CD14-positive monocyte (primary cell): ENCODE measurements around the gene PDIA5. TPM values are rescaled to one million over a fixed set of nuclear protein-coding genes. Genes with fewer than 3 reads are reported as not detected.

Experiments
- DNase-seq, 3 donors: peaks; one replicate each; pipeline ENCODE4 v3.0.0-alpha.2; 2011 to 2022
- H2AFZ ChIP-seq: 2 replicates; pipeline ENCODE4 v1.6.0; 2012; ENCODE audit warnings: mild to moderate bottlenecking, low read depth, low read length, inconsistent platforms; ENCODE audit not compliant: insufficient read depth, poor library complexity, severe bottlenecking
- H3K27ac ChIP-seq, 2 donors: 1 replicate in 1 of 2; 2 replicates in 1 of 2; pipeline ENCODE4 v1.5.1; 2012 to 2013; ENCODE audit warnings: low read length in 2 of 2, control low read depth in 1 of 2, inconsistent platforms in 1 of 2, low read depth in 1 of 2, mild to moderate bottlenecking in 1 of 2
- H3K27me3 ChIP-seq, 2 donors: one replicate each; pipeline versions ENCODE4 v1.6.0 to v1.6.1; 2011 to 2013; ENCODE audit warnings: low read length in 2 of 2; ENCODE audit not compliant: control insufficient read depth in 2 of 2, insufficient read depth in 2 of 2
- H3K36me3 ChIP-seq, 2 donors: replicated peaks in 1 of 2; 1 replicate in 1 of 2; 2 replicates in 1 of 2; pipeline versions ENCODE4 v1.5.1 to v1.6.1; 2012 to 2013; ENCODE audit warnings: low read length in 2 of 2, control low read depth in 1 of 2, inconsistent platforms in 1 of 2, mild to moderate bottlenecking in 1 of 2; ENCODE audit not compliant: insufficient read depth in 2 of 2, control insufficient read depth in 1 of 2
- H3K4me1 ChIP-seq, 2 donors: 1 replicate in 1 of 2; 2 replicates in 1 of 2; pipeline versions ENCODE4 v1.5.1 to v1.6.1; 2012 to 2013; ENCODE audit warnings: low read length in 2 of 2, control low read depth in 1 of 2, inconsistent platforms in 1 of 2, mild to moderate bottlenecking in 1 of 2, moderate library complexity in 1 of 2; ENCODE audit not compliant: insufficient read depth in 2 of 2, control insufficient read depth in 1 of 2
- H3K4me2 ChIP-seq: replicated peaks from 2 replicates; pipeline ENCODE3; 2012; ENCODE audit warnings: low read length, moderate library complexity, mild to moderate bottlenecking; ENCODE audit not compliant: poor library complexity, severe bottlenecking; ENCODE audit errors: extremely low read depth
- H3K4me3 ChIP-seq, 3 experiments: fragments of 200-600 bp in 1 of 3; sonication (generic) in 1 of 3; replicated peaks in 1 of 3; 1 replicate in 2 of 3; 2 replicates in 1 of 3; pipeline ENCODE4 v1.5.1; 2011 to 2013; ENCODE audit warnings: low read length in 3 of 3, mild to moderate bottlenecking in 3 of 3, control low read depth in 2 of 3, low read depth in 2 of 3, inconsistent platforms in 1 of 3, moderate library complexity in 1 of 3
- H3K79me2 ChIP-seq: 2 replicates; pipeline ENCODE4 v1.6.0; 2012; ENCODE audit warnings: mild to moderate bottlenecking, control low read depth, inconsistent platforms, low read length, moderate library complexity; ENCODE audit not compliant: insufficient read depth
- H3K9ac ChIP-seq: 2 replicates; pipeline ENCODE4 v1.6.0; 2017; ENCODE audit warnings: low read length, mild to moderate bottlenecking; ENCODE audit not compliant: insufficient read depth, poor library complexity, severe bottlenecking
- H3K9me3 ChIP-seq, 2 donors: replicated peaks in 1 of 2; 1 replicate in 1 of 2; 2 replicates in 1 of 2; pipeline versions ENCODE4 v1.5.1 to v1.6.1; 2012 to 2013; ENCODE audit warnings: low read length in 2 of 2, control low read depth in 1 of 2; ENCODE audit not compliant: control insufficient read depth in 1 of 2, insufficient read depth in 1 of 2
- H4K20me1 ChIP-seq: 2 replicates; pipeline ENCODE4 v1.6.0; 2012; ENCODE audit warnings: mild to moderate bottlenecking, low read length, control low read depth, moderate library complexity; ENCODE audit not compliant: insufficient read depth
- H3K27ac Mint-ChIP-seq, 7 donors: one replicate each; pipeline ENCODE4 v1.8.0; 2020; ENCODE audit warnings: mild to moderate bottlenecking in 7 of 7, mixed read lengths in 7 of 7, moderate library complexity in 6 of 7, inconsistent platforms in 2 of 7
- H3K27me3 Mint-ChIP-seq, 3 donors: one replicate each; pipeline ENCODE4 v1.8.0; 2021 to 2022; ENCODE audit warnings: low read depth in 3 of 3, mild to moderate bottlenecking in 3 of 3, mixed read lengths in 3 of 3, moderate library complexity in 3 of 3, inconsistent platforms in 1 of 3
- H3K36me3 Mint-ChIP-seq, 2 donors: one replicate each; pipeline ENCODE4 v1.8.0; 2020; ENCODE audit warnings: mixed read lengths in 2 of 2, inconsistent platforms in 1 of 2, mild to moderate bottlenecking in 1 of 2
- H3K4me1 Mint-ChIP-seq: one replicate; pipeline ENCODE4 v1.8.0; 2020; ENCODE audit warnings: mild to moderate bottlenecking, mixed read lengths
- H3K4me3 Mint-ChIP-seq, 2 donors: one replicate each; pipeline ENCODE4 v1.8.0; 2020; ENCODE audit warnings: mild to moderate bottlenecking in 2 of 2, mixed read lengths in 2 of 2, moderate library complexity in 1 of 2
- H3K9me3 Mint-ChIP-seq, 7 donors: one replicate each; pipeline ENCODE4 v1.8.0; 2020 to 2022; ENCODE audit warnings: mixed read lengths in 7 of 7, mild to moderate bottlenecking in 6 of 7, moderate library complexity in 6 of 7, inconsistent platforms in 2 of 7
- CTCF ChIP-seq: fragments of 200-600 bp; IDR thresholded peaks from one replicate; pipeline ENCODE4 v1.8.0; 2022; ENCODE audit warnings: antibody characterized with exemption, mild to moderate bottlenecking
- WGBS: methylation state at CpG from one replicate; pipeline ENCODE4 v1.1.5; 2013; ENCODE audit warnings: missing lambda C conversion rate; ENCODE audit not compliant: insufficient coverage; 5-methylcytosine and 5-hydroxymethylcytosine counted together
- intact Hi-C, 2 donors: fragments of 100-400 bp; cut with micrococcal nuclease; formaldehyde crosslinking; loops; one replicate each; pipeline versions ENCODE4 v1.15.0 to v1.15.1; 2023
- polyA plus RNA-seq, 3 donors: library from polyadenylated mRNA; depleted of rRNA in 1 of 3; unstranded in 2 of 3; stranded (reverse) in 1 of 3; fragments of 300-500 nt in 2 of 3; fragments of >200 nt in 1 of 3; fragmentation: Illumina TruSeq in 2 of 3; gene quantifications; 1 replicate in 2 of 3; 2 replicates in 1 of 3; pipeline ENCODE4 v1.2.3, GENCODE V29; 2012 to 2021

PDIA5 gene
- polyA plus RNA-seq, 3 donors, result 7.1 to 10.0 (median 9.2) TPM

- TF ChIP-seq CTCF, result no peak
- Histone ChIP-seq H4K20me1 (no peaks in the 10 kb centered on the region), H3K4me2 (no peak overlapping the region), H3K27me3 (no peaks in the 10 kb centered on the region), H3K9ac (no peak overlapping the region), H3K36me3 (no peaks in the 10 kb centered on the region), H3K4me3 (no peak overlapping the region), H2AFZ (no peak overlapping the region), H3K27ac (no peak overlapping the region), H3K4me1 (peaks cover 16% of the 10 kb centered on the region in 2 donors), H3K79me2 (no peaks in the 10 kb centered on the region), H3K9me3 (no peaks in the 10 kb centered on the region)
- H3K9me3 Mint-ChIP-seq, result peaks cover 0 to 2% (median 0%) of the 10 kb centered on the region in 7 donors
- intact Hi-C loops, result no loop called here
- DNase-seq, result no peak
- no peak overlapping the region for H3K4me3 Mint-ChIP-seq
- H3K4me1 Mint-ChIP-seq, result peaks cover 17% of the 10 kb centered on the region
- H3K36me3 Mint-ChIP-seq, result no peaks in the 10 kb centered on the region
- H3K27ac Mint-ChIP-seq, result no peak overlapping the region
- H3K27me3 Mint-ChIP-seq, result peaks cover 0 to 5% (median 1%) of the 10 kb centered on the region in 3 donors
Observed at GRCh38 chr3:123038751-123039150, 28.1 kb upstream of the PDIA5 start.

DNA sequence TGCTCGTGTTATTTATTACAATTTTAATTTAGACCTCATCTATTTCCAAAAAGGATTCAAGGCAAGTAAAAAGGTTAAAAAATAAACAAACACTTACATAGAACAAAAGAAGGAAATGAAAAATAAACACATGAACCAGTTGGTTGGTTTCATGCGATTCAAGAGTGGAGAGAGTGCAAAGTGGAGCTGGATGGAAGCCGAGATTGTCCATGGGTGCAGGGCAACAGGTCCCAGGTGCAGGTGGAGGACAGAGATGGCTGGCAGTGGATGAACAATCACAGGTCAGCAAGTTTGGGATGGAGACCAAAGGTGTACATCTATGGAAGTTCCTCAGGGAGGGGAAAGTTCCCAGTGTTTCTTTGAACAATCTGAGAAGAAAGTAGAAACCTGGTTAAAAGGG is 27.6 kb upstream of the PDIA5 start:
- Mint-ChIP-seq H3K9me3 (peaks cover 0 to 2% (median 0%) of the 10 kb centered on the region in 7 donors), H3K27ac (no peak overlapping the region), H3K4me1 (peaks cover 17% of the 10 kb centered on the region), H3K4me3 (no peak overlapping the region), H3K36me3 (no peaks in the 10 kb centered on the region), H3K27me3 (peaks cover under 1 to 6% (median 1%) of the 10 kb centered on the region in 3 donors)
- 88% methylated on average over 2 of the region's 3 CpGs for WGBS
- Histone ChIP-seq H3K4me3 (no peak overlapping the region), H2AFZ (no peak overlapping the region), H3K4me2 (no peak overlapping the region), H4K20me1 (no peaks in the 10 kb centered on the region), H3K27me3 (no peaks in the 10 kb centered on the region), H3K4me1 (peaks cover 16% of the 10 kb centered on the region in 2 donors), H3K9me3 (no peaks in the 10 kb centered on the region), H3K9ac (no peak overlapping the region), H3K27ac (no peak overlapping the region), H3K36me3 (no peaks in the 10 kb centered on the region), H3K79me2 (no peaks in the 10 kb centered on the region)
- no peak for TF ChIP-seq CTCF
- no peak for DNase-seq
- intact Hi-C loops, result no loop called here
